HEK293 (cell line): ENCODE measurements around the gene UBALD1.

Experiments
- ZNF274 ChIP-seq, 2 experiments: fragments of 200-500 bp in 1 of 2; fragments of 450-650 bp in 1 of 2; sonication (Bioruptor generic) in 1 of 2; formaldehyde crosslinking in 1 of 2; IDR thresholded peaks; 2 replicates each; pipeline versions ENCODE4 v1.5.1 to v1.6.1; 2014 to 2016; ENCODE audit warnings: borderline replicate concordance in 1 of 2, inconsistent platforms in 1 of 2, low read length in 1 of 2, missing biosample characterization in 1 of 2, missing genetic modification characterization in 1 of 2
- TF ChIP-seq, protein P1 (sequence below): fragments of 450-650 bp; formaldehyde crosslinking; IDR thresholded peaks from 2 replicates; pipeline ENCODE4 v1.5.1; 2016; ENCODE audit warnings: missing biosample characterization, missing genetic modification characterization

- TF ChIP-seq, protein P1, sequence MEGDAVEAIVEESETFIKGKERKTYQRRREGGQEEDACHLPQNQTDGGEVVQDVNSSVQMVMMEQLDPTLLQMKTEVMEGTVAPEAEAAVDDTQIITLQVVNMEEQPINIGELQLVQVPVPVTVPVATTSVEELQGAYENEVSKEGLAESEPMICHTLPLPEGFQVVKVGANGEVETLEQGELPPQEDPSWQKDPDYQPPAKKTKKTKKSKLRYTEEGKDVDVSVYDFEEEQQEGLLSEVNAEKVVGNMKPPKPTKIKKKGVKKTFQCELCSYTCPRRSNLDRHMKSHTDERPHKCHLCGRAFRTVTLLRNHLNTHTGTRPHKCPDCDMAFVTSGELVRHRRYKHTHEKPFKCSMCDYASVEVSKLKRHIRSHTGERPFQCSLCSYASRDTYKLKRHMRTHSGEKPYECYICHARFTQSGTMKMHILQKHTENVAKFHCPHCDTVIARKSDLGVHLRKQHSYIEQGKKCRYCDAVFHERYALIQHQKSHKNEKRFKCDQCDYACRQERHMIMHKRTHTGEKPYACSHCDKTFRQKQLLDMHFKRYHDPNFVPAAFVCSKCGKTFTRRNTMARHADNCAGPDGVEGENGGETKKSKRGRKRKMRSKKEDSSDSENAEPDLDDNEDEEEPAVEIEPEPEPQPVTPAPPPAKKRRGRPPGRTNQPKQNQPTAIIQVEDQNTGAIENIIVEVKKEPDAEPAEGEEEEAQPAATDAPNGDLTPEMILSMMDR (tag by site-specific recombination): no peak
- TF ChIP-seq ZNF274 (IDR thresholded peaks at IDR 0.05; ENCODE audit: low read length) (no peak), ZNF274 (tag by site-specific recombination; IDR thresholded peaks at IDR 0.05; ENCODE audit: borderline replicate concordance) (no peak)
Measured at GRCh38 chr16:4564661-4565267, 49.9 kb downstream of the UBALD1 start.
